H1 (cell line): ENCODE data around the gene LRP1-AS. TPM values are rescaled to one million over a fixed set of nuclear protein-coding genes. Genes with fewer than 3 reads are reported as not detected.

Experiments used
- E2F6 ChIP-seq: IDR thresholded peaks from 2 replicates; pipeline ENCODE4 v1.6.1; 2012; ENCODE audit warnings: inconsistent platforms
- FOSL1 ChIP-seq: IDR thresholded peaks from 2 replicates; pipeline ENCODE4 v1.6.1; 2011; ENCODE audit warnings: mild to moderate bottlenecking, low read depth, low read length, moderate library complexity; ENCODE audit not compliant: insufficient read depth
- POU5F1 ChIP-seq: IDR thresholded peaks from 2 replicates; pipeline ENCODE4 v1.6.1; 2011; ENCODE audit warnings: low read depth, mild to moderate bottlenecking, low read length, moderate library complexity
- SIRT6 ChIP-seq: IDR thresholded peaks from one replicate; pipeline ENCODE4 v1.7.1; 2012; ENCODE audit warnings: low read length, inconsistent platforms
- SP2 ChIP-seq: IDR thresholded peaks from 2 replicates; pipeline ENCODE4 v1.6.1; 2012; ENCODE audit warnings: mild to moderate bottlenecking, low read length, inconsistent platforms
- polyA plus RNA-seq, 7 experiments: library from polyadenylated mRNA; depleted of rRNA in 3 of 7; stranded (reverse) in 5 of 7; unstranded in 2 of 7; fragments of >200 nt in 5 of 7; fragments of 200-250 nt in 2 of 7; gene quantifications; 1 replicate in 5 of 7; 2 replicates in 1 of 7; 4 replicates in 1 of 7; pipeline versions ENCODE4 v1.2.1 to v1.2.3, GENCODE V29; 2011 to 2013; ENCODE audit warnings: missing spikeins in 2 of 7, mixed read lengths in 2 of 7
- total RNA-seq: library from RNA; stranded (reverse); fragmentation: NEBNext Ultra II Directional; extraction: Animal tissue kit (Norgen Biotek cat#: 25700); gene quantifications from 2 replicates; pipeline ENCODE4 v1.2.1, GENCODE V29; 2021
- TF ChIP-seq, protein P1 (sequence below): IDR thresholded peaks from 2 replicates; pipeline ENCODE4 v1.6.1; 2012; ENCODE audit warnings: inconsistent platforms

Gene LRP1-AS
- total and polyA plus RNA-seq, 2 of the 8 experiments (the other 6 are each of a cell fraction or from before 2014, with no cell fraction given) = not detected

GRCh38 chr12:57111031-57111734, 36.2 kb downstream of the LRP1-AS start, which contains the start of gene STAT6 (continued):
- TF ChIP-seq, protein P1, sequence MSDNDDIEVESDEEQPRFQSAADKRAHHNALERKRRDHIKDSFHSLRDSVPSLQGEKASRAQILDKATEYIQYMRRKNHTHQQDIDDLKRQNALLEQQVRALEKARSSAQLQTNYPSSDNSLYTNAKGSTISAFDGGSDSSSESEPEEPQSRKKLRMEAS = 0 out of 2 replicates have a peak, but pooled peaks have one; percentile 6
- no peak for TF ChIP-seq SIRT6
- TF ChIP-seq SP2 = no peak
- no peak for TF ChIP-seq FOSL1
- TF ChIP-seq POU5F1 = no peak
- TF ChIP-seq E2F6 = peak; percentile 17
